PC-9 (cell line): ENCODE results near the gene ACSL3. TPM values are rescaled to one million over a fixed set of nuclear protein-coding genes. Genes with fewer than 3 reads are reported as not detected.
"Not testable (repeated sequence)": the region's sequence is repeated elsewhere in the genome, so short reads cannot be mapped to it uniquely, and the experiment has no call there.

Experiments
- BruUV-seq: library from RNA; stranded (reverse); fragments of 400-500 nt; replicated peaks from 2 replicates; lab custom pipeline; 2021; lab: Mats Ljungman, UMichigan
- CTCF ChIA-PET: fragments of 300-600 bp; sonication (Branson Sonifier 250); formaldehyde crosslinking; loops from one replicate; lab custom pipeline; 2022; ENCODE audit warnings: antibody characterized with exemption; lab: Charles Lee
- POLR2A ChIA-PET: fragments of 300-600 bp; sonication (Branson Sonifier 250); formaldehyde crosslinking; loops from one replicate; lab custom pipeline; 2022; ENCODE audit warnings: antibody characterized with exemption; ENCODE audit not compliant: unreplicated experiment; lab: Charles Lee
- DNase-seq, 2 experiments: peaks; one replicate each; pipeline versions ENCODE4 v3.0.0 to v3.0.0-alpha.2; 2015 to 2022; ENCODE audit warnings: mixed read lengths in 1 of 2
- H2AFZ ChIP-seq: fragments of 200-600 bp; sonication (generic); 2 replicates; pipeline ENCODE4 v1.8.1; 2017; ENCODE audit warnings: antibody characterized with exemption
- H3F3A ChIP-seq: fragments of 200-600 bp; sonication (generic); 2 replicates; pipeline ENCODE4 v1.8.1; 2017; ENCODE audit warnings: antibody characterized with exemption, mild to moderate bottlenecking, low read depth; ENCODE audit not compliant: insufficient read depth
- H3K27ac ChIP-seq: fragments of 200-600 bp; sonication (generic); 2 replicates; pipeline ENCODE4 v1.6.1; 2016; ENCODE audit warnings: mixed run types
- H3K27me3 ChIP-seq: fragments of 200-600 bp; sonication (generic); 2 replicates; pipeline ENCODE4 v1.6.1; 2016; ENCODE audit warnings: low read depth, mixed run types; ENCODE audit not compliant: insufficient read depth
- H3K36me3 ChIP-seq: fragments of 200-600 bp; sonication (generic); 2 replicates; pipeline ENCODE4 v1.6.1; 2016; ENCODE audit warnings: low read depth, mixed run types
- H3K4me1 ChIP-seq: fragments of 200-600 bp; sonication (generic); replicated peaks from 2 replicates; pipeline ENCODE4 v1.6.1; 2016; ENCODE audit warnings: mixed run types; ENCODE audit not compliant: insufficient read depth
- H3K4me2 ChIP-seq: fragments of 200-600 bp; sonication (generic); 2 replicates; pipeline ENCODE4 v1.6.1; 2017; ENCODE audit warnings: mixed run types
- H3K4me3 ChIP-seq: fragments of 200-600 bp; sonication (generic); 2 replicates; pipeline ENCODE4 v1.6.1; 2016; ENCODE audit warnings: mixed run types
- H3K79me2 ChIP-seq: fragments of 200-600 bp; sonication (generic); 2 replicates; pipeline ENCODE4 v1.6.1; 2017; ENCODE audit warnings: low read depth, mixed run types
- H3K9me2 ChIP-seq: fragments of 200-600 bp; sonication (generic); 2 replicates; pipeline ENCODE4 v1.8.1; 2017; ENCODE audit warnings: mild to moderate bottlenecking; ENCODE audit not compliant: insufficient read depth
- H3K9me3 ChIP-seq: fragments of 200-600 bp; sonication (generic); 2 replicates; pipeline ENCODE4 v1.8.1; 2016; ENCODE audit warnings: low read depth; ENCODE audit not compliant: insufficient read depth
- H4K20me1 ChIP-seq: fragments of 200-600 bp; sonication (generic); 2 replicates; pipeline ENCODE4 v1.8.1; 2017; ENCODE audit not compliant: insufficient read depth
- CTCF ChIP-seq: fragments of 200-600 bp; sonication (generic); conservative IDR thresholded peaks from 2 replicates; pipeline ENCODE4 v1.6.1; 2017; ENCODE audit warnings: mixed run types, antibody characterized with exemption, mild to moderate bottlenecking, moderate library complexity
- EZH2 ChIP-seq: fragments of 200-600 bp; sonication (generic); IDR thresholded peaks from 2 replicates; pipeline ENCODE4 v1.8.0; 2017; ENCODE audit warnings: antibody characterized with exemption, low read depth
- intact Hi-C: fragments of 100-400 bp; cut with micrococcal nuclease; formaldehyde crosslinking; loops from one replicate; pipeline ENCODE4 v1.10.0; 2022; ENCODE audit not compliant: unreplicated experiment
- total RNA-seq: library from RNA; stranded (reverse); gene quantifications from 2 replicates; pipeline ENCODE4 v1.2.3, GENCODE V29; 2021

Gene ACSL3
- total RNA-seq, 1 experiment from 2014 or later, result 446 TPM

GRCh38 chr2:222916229-222917197, 55.7 kb downstream of the ACSL3 start:
- Histone ChIP-seq H4K20me1 (peaks cover 86% of the 10 kb centered on the region), H3F3A (peaks cover 97% of the 10 kb centered on the region), H3K27ac (no peak overlapping the region), H3K79me2 (peaks cover 96% of the 10 kb centered on the region), H3K9me2 (no peaks in the 10 kb centered on the region), H3K4me2 (no peak overlapping the region), H3K4me3 (no peak overlapping the region), H3K4me1 (peaks cover 28% of the 10 kb centered on the region), H2AFZ (no peak overlapping the region), H3K9me3 (no peaks in the 10 kb centered on the region), H3K36me3 (peaks cover 93% of the 10 kb centered on the region), H3K27me3 (no peaks in the 10 kb centered on the region)
- no peak for TF ChIP-seq EZH2
- no peak for TF ChIP-seq CTCF
- no TSS peak for BruUV-seq
- no peak for DNase-seq
- intact Hi-C loops, result loop anchor here (5.0 kb wide), 1 partner anchor 186 kb away; no protein-coding TSS in a partner anchor
- ChIA-PET CTCF (interaction anchor here (0.6 kb wide), 1 partner anchor 33 kb away, joined by 8 read pairs; no protein-coding TSS in a partner anchor), POLR2A (interaction anchor here (0.6 kb wide), 1 partner anchor 42 kb away, joined by 3 read pairs; no protein-coding TSS in a partner anchor)

GRCh38 chr2:222917212-222917611, 56.4 kb downstream of the ACSL3 start:
- CTCF ChIA-PET, result interaction anchor here (0.6 kb wide), 1 partner anchor 34 kb away, joined by 8 read pairs; no protein-coding TSS in a partner anchor
- H3K79me2 ChIP-seq, result peaks cover 96% of the 10 kb centered on the region

GRCh38 chr2:222919841-222920526, 59.1 kb downstream of the ACSL3 start:
- H3K27me3 ChIP-seq, result no peaks in the 10 kb centered on the region
- H3K27ac ChIP-seq, result peak overlapping the region; percentile 22
- ChIA-PET POLR2A (no interaction called here), CTCF (interaction anchor here (0.5 to 1.6 kb wide), 3 partner anchors 19 to 139 kb away, joined by 3 to 10 read pairs (median 5); no protein-coding TSS in a partner anchor)
- H3K4me1 ChIP-seq, result peaks cover 28% of the 10 kb centered on the region
- H3K36me3 ChIP-seq, result peaks cover 90% of the 10 kb centered on the region
- intact Hi-C loops, result loop anchor here (1.0 to 5.0 kb wide), 2 partner anchors 19 to 182 kb away; no protein-coding TSS in a partner anchor
- peaks cover 98% of the 10 kb centered on the region for H3F3A ChIP-seq
- no peaks in the 10 kb centered on the region for H3K9me3 ChIP-seq
- H3K9me2 ChIP-seq, result no peaks in the 10 kb centered on the region
- no peak overlapping the region for H3K4me3 ChIP-seq
- TF ChIP-seq CTCF, result no peak
- H3K79me2 ChIP-seq, result peaks cover 78% of the 10 kb centered on the region
- no peak overlapping the region for H3K4me2 ChIP-seq
- peaks cover 74% of the 10 kb centered on the region for H4K20me1 ChIP-seq
- BruUV-seq, result no TSS peak
- H2AFZ ChIP-seq, result no peak overlapping the region
- DNase-seq, result peak; percentile 47 to 72

More at GRCh38 chr2:222917212-222917611, 56.4 kb downstream of the ACSL3 start:
- peaks cover 28% of the 10 kb centered on the region for H3K4me1 ChIP-seq
- peaks cover 97% of the 10 kb centered on the region for H3F3A ChIP-seq
- POLR2A ChIA-PET, result interaction anchor here (0.6 kb wide), 1 partner anchor 42 kb away, joined by 3 read pairs; no protein-coding TSS in a partner anchor
- not testable (repeated sequence) for H3K27me3 ChIP-seq, BruUV-seq, H3K4me3 ChIP-seq, DNase-seq, H3K9me3 ChIP-seq, H3K4me2 ChIP-seq, H2AFZ ChIP-seq, H3K9me2 ChIP-seq
- intact Hi-C loops, result loop anchor here (5.0 kb wide), 1 partner anchor 185 kb away; no protein-coding TSS in a partner anchor
- H3K27ac ChIP-seq, result peak overlapping the region; percentile 3; the same call in 1 of the 2 replicates
- peaks cover 86% of the 10 kb centered on the region for H4K20me1 ChIP-seq
- peaks cover 93% of the 10 kb centered on the region for H3K36me3 ChIP-seq
